ENCODE data around the gene RPS19. TPM values are rescaled to one million over a fixed set of nuclear protein-coding genes. Genes with fewer than 3 reads are reported as not detected.
A peak's percentile ranks its signal among the peaks of the same experiment; 100 is the strongest.
"Not testable (repeated sequence)": the region's sequence is repeated elsewhere in the genome, so short reads cannot be mapped to it uniquely, and the experiment has no call there.

The RPS19 gene
- total and polyA plus RNA-seq, 5 donors = 625 to 863 (median 777) TPM

GRCh38 chr19:41870401-41870873 lies 10.4 kb downstream of the RPS19 start:
- ATAC-seq (peak; percentile 8 to 17), DNase-seq (peak in 1 of 3 donors; percentile 52)
- Histone ChIP-seq H3K4me1 (ENCODE audit: control insufficient read depth, insufficient read depth, low read length) (peaks cover 3% of the 10 kb centered on the region), H3K27ac (ENCODE audit: low read length) (no peak overlapping the region), H3K9me3 (ENCODE audit: control insufficient read depth, low read length) (no peaks in the 10 kb centered on the region), H3K27me3 (ENCODE audit: control insufficient read depth, insufficient read depth) (no peaks in the 10 kb centered on the region), H3K4me3 (ENCODE audit: low read length) (no peak overlapping the region)
- intact Hi-C loops (cut with DNase I) = loop anchor here in 3 of 4 donors (5.0 kb wide), 2 partner anchors 67 to 82 kb away; no protein-coding TSS in a partner anchor
- WGBS = 38% methylated on average over 3 of the region's 3 CpGs

DNA sequence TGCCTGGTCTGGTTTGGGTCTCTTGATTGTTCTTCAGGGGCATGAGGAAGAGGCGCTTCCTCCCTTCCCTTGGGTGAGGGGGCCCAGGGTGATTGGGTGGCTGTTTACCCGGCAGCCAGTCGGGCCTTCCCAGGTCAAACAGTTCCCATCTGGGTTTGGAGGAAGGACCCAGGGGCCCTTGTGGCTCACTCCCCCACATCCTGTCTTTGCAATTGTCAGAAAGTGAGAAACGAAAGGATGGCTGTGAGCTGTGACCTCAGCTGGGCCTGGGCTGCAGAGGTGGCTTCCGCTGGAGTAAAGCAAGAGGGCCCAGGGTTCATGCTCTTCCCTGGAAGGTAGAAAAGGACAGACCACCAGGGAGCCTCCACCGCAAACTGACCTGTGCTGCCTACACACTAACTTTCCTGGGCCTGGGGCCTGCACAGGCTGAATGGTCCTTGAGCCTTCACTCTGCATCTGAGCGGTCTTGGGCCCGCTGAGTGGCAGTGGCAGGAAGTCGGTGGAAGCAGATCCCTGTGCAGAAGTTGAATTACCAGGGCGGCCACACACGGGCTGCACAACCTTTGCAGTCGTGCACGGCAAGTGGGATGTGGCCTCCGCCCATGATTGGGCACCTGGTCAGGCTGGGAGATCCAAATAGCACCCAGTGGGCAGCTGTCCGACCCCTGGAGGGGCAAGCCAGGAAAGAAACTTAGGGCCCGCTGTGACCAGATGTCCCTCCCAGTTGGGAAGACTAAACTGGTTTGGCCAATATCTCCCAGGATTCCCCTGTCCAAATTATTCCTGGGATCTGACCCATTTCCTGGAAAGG lies 11.7 kb downstream of the RPS19 start:
- ATAC-seq = peak; percentile 7 to 17
- no peak overlapping the region for H3K27ac ChIP-seq (ENCODE audit: low read length)
- 54% methylated on average over 16 of the region's 16 CpGs for WGBS
- DNase-seq = peak in 1 of 3 donors; percentile 60
- H3K9me3 ChIP-seq (ENCODE audit: control insufficient read depth, low read length) = no peaks in the 10 kb centered on the region
- peaks cover 3% of the 10 kb centered on the region for H3K4me1 ChIP-seq (ENCODE audit: control insufficient read depth, insufficient read depth, low read length)
- no peak overlapping the region for H3K4me3 ChIP-seq (ENCODE audit: low read length)
- H3K27me3 ChIP-seq (ENCODE audit: control insufficient read depth, insufficient read depth) = no peaks in the 10 kb centered on the region
- intact Hi-C loops (cut with DNase I) = loop anchor here in 3 of 4 donors (5.0 kb wide), 2 partner anchors 66 to 81 kb away; no protein-coding TSS in a partner anchor

- no peaks in the 10 kb centered on the region for H3K9me3 ChIP-seq (ENCODE audit: control insufficient read depth, low read length)
- ATAC-seq (no peak), DNase-seq (peak in 1 of 3 donors; percentile 13)
- H3K27me3 ChIP-seq (ENCODE audit: control insufficient read depth, insufficient read depth) = no peaks in the 10 kb centered on the region
- intact Hi-C loops (cut with DNase I) = loop anchor here in 3 of 4 donors (5.0 kb wide), 2 partner anchors 65 to 80 kb away; no protein-coding TSS in a partner anchor
- 86% methylated on average over 12 of the region's 12 CpGs for WGBS
- no peak overlapping the region for H3K4me3 ChIP-seq (ENCODE audit: low read length)
- peaks cover 3% of the 10 kb centered on the region for H3K4me1 ChIP-seq (ENCODE audit: control insufficient read depth, insufficient read depth, low read length)
- no peak overlapping the region for H3K27ac ChIP-seq (ENCODE audit: low read length)
Observed at GRCh38 chr19:41872384-41872774, 12.3 kb downstream of the RPS19 start.

DNA sequence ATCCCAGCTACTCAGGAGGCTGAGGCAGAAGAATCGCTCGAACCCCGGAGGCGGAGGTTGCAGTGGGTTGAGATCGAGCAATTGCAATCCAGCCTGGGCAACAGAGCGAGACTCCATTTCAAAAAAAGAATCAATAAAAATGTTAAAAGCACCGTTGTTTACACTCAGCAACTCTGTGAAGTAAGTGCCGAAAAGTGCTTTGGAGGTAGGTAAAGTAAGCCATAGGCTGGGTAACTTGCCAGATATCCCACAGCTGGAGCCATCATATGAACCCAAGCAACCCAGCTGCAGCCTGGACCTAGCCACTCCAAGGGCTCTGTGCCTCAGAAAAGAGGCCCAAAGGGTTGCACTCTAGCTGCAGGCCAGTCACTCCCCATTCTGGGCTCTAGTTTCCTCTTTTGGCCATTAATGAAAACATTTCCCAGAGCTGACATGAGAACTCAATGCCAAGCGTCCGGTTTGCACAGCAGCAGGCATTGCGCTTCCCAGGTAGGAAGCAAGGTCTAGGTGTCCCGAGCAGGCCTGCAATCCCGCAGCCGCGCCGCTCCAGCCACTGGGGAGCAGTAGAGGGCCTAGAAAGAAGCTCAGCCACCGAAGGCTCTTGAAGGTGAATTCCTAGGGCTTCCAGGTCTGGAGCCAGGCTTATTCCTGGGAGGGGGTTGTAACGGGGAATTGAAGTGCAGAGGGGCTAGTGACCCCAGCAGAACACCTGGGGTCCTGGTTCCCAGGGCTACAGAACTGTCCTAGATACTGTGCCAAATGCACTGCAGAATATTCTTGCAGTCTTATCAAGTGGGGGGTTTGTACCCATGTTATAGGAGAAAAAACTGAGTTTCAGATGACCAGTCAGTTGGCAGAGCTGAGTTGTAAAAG lies 13.0 kb downstream of the RPS19 start:
- Histone ChIP-seq H3K4me3 (ENCODE audit: low read length) (no peak overlapping the region), H3K27ac (ENCODE audit: low read length) (no peak overlapping the region), H3K9me3 (ENCODE audit: control insufficient read depth, low read length) (no peaks in the 10 kb centered on the region), H3K4me1 (ENCODE audit: control insufficient read depth, insufficient read depth, low read length) (peaks cover 3% of the 10 kb centered on the region), H3K27me3 (ENCODE audit: control insufficient read depth, insufficient read depth) (no peaks in the 10 kb centered on the region)
- ATAC-seq (peak; percentile 42 to 53), DNase-seq (peak; percentile 52 to 82 (median 82))
- WGBS = 50% methylated on average over 18 of the region's 18 CpGs
- intact Hi-C loops (cut with DNase I) = loop anchor here in 3 of 4 donors (5.0 kb wide), 2 partner anchors 64 to 79 kb away; no protein-coding TSS in a partner anchor

DNA sequence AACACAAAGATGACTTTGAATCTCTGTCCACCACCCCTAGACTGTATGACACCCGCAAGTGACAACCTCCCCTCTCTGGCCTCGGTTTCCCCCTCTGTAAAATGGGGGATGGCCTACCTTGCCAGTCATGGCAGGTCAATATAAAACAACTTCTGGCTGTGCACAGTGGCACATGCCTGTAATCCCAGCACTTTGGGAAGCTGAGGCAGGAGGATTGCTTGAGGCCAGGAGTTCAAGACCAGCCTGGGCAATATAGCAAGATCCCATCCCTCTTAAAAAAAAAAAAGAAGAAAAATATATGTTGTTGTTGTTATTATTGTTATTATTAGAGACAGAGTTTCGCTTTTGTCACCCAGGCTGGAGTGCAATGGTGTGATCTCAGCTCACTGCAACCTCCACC lies 15.9 kb downstream of the RPS19 start:
- intact Hi-C loops (cut with DNase I) = loop anchor here in 1 of 4 donors (5.0 kb wide), 1 partner anchor 71 kb away; no protein-coding TSS in a partner anchor

DNA sequence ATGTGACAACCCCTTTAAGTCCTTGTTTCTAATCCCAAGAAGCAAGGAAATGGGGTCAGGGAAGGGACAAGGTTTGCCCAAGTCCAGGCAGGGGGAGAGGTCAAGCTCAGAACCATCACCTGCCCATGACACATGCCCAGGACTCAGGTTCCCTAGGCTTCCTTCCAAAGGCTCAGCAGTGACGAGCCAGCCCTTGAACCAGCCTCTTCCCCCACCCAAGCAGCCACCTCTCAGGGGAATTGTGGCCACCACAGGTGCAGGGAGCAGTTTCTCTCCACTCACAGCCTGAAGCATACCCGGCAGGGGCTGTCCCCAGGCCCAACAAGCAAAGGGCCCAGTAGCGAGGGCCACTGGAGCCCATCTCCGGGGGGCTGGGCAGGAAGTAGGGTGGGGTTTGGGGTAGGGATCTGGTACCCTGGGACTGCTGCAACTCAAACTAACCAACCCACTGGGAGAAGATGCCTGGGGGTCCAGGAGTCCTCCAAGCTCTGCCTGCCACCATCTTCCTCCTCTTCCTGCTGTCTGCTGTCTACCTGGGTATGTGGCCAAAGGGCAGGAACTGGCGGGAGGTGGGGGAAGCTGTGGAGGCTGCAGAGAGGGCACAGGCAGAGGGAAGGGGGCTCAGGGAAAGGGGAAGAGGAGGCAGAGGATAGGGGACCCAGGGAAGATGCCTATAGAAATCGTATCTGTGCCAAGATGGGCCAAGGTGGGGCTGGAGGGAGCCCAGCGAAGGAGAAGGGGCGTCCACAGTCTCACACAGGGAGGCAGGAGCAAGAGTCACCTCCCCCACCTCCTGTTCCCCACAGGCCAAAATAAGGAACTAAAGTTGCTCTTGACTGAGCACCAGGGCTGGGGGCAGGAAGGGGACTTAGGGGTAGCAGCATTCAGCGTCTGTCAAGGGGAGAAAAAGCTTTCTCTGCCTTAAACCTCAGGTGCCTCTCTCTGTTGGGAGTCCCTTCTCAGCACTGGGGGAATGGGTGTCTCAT lies 17.1 kb downstream of the RPS19 start, which contains the start of gene CD79A:
TSS of gene CD79A (plus strand) at position 433 of the 986 bp plus-strand sequence. CDS start at position 459, 26 bp downstream.
- 58% methylated on average over 9 of the region's 9 CpGs for WGBS
- Histone ChIP-seq H3K27me3 (ENCODE audit: control insufficient read depth, insufficient read depth) (no peaks in the 10 kb centered on the region), H3K27ac (ENCODE audit: low read length) (no peak within 1 kb of the TSS), H3K9me3 (ENCODE audit: control insufficient read depth, low read length) (no peaks in the 10 kb centered on the region), H3K4me3 (ENCODE audit: low read length) (no peak within 1 kb of the TSS), H3K4me1 (ENCODE audit: control insufficient read depth, insufficient read depth, low read length) (no peaks in the 10 kb centered on the region)
- DNase-seq (peak in 1 of 3 donors; percentile 46), ATAC-seq (no peak)
- intact Hi-C loops (cut with DNase I) = loop anchor here in 1 of 4 donors (5.0 kb wide), 1 partner anchor 70 kb away; no protein-coding TSS in a partner anchor

More for the DNA sequence above, 15.9 kb downstream of the RPS19 start:
- not testable (repeated sequence) for H3K4me3 ChIP-seq (ENCODE audit: low read length); DNase-seq; ATAC-seq; H3K27me3 ChIP-seq (ENCODE audit: control insufficient read depth, insufficient read depth); H3K27ac ChIP-seq (ENCODE audit: low read length); H3K4me1 ChIP-seq (ENCODE audit: control insufficient read depth, insufficient read depth, low read length); H3K9me3 ChIP-seq (ENCODE audit: control insufficient read depth, low read length)
- WGBS = 82% methylated on average over 3 of the region's 3 CpGs

- WGBS = 71% methylated on average over 17 of the region's 17 CpGs
- ATAC-seq (no peak), DNase-seq (peak in 1 of 3 donors; percentile 18)
- no peaks in the 10 kb centered on the region for H3K9me3 ChIP-seq (ENCODE audit: control insufficient read depth, low read length)
- intact Hi-C loops (cut with DNase I) = loop anchor here in 1 of 4 donors (5.0 kb wide), 1 partner anchor 69 kb away; no protein-coding TSS in a partner anchor
- H3K4me1 ChIP-seq (ENCODE audit: control insufficient read depth, insufficient read depth, low read length) = no peaks in the 10 kb centered on the region
- no peak overlapping the region for H3K4me3 ChIP-seq (ENCODE audit: low read length)
- H3K27me3 ChIP-seq (ENCODE audit: control insufficient read depth, insufficient read depth) = no peaks in the 10 kb centered on the region
- no peak overlapping the region for H3K27ac ChIP-seq (ENCODE audit: low read length)
Observed at GRCh38 chr19:41877916-41878905, 18.2 kb downstream of the RPS19 start.

GRCh38 chr19:41879080-41879479 lies 19.0 kb downstream of the RPS19 start:
- no peaks in the 10 kb centered on the region for H3K4me1 ChIP-seq (ENCODE audit: control insufficient read depth, insufficient read depth, low read length)
- H3K27ac ChIP-seq (ENCODE audit: low read length) = no peak overlapping the region
- no peak overlapping the region for H3K4me3 ChIP-seq (ENCODE audit: low read length)
- 88% methylated on average over 21 of the region's 21 CpGs for WGBS
- intact Hi-C loops (cut with DNase I) = loop anchor here in 1 of 4 donors (5.0 kb wide), 1 partner anchor 68 kb away; no protein-coding TSS in a partner anchor
- no peaks in the 10 kb centered on the region for H3K27me3 ChIP-seq (ENCODE audit: control insufficient read depth, insufficient read depth)
- H3K9me3 ChIP-seq (ENCODE audit: control insufficient read depth, low read length) = no peaks in the 10 kb centered on the region
- ATAC-seq (no peak), DNase-seq (peak in 1 of 3 donors; percentile 27)
